ENCODE measurements around the gene PAPOLB.
"Not testable (repeated sequence)": the region's sequence is repeated elsewhere in the genome, so short reads cannot be mapped to it uniquely, and the experiment has no call there.

Gene PAPOLB

GRCh38 chr7:4861673-4862072 is at the start of gene PAPOLB:
TSS of gene PAPOLB (minus strand) at chr7:4862030. CDS start at chr7:4861810, 220 bp downstream.
- DNase-seq = no peak

- no peak for DNase-seq
Measured at GRCh38 chr7:4911111-4911828, 49.4 kb upstream of the PAPOLB start.

GRCh38 chr7:4906682-4907081 is 44.9 kb upstream of the PAPOLB start:
- DNase-seq = no peak

- no peak for DNase-seq
Measured at GRCh38 chr7:4905171-4905570, 43.3 kb upstream of the PAPOLB start.

- no peak for DNase-seq
Measured at GRCh38 chr7:4904346-4904745, 42.5 kb upstream of the PAPOLB start.

- no peak for DNase-seq
Measured at GRCh38 chr7:4895766-4896165, 33.9 kb upstream of the PAPOLB start.

- DNase-seq = no peak
Measured at GRCh38 chr7:4894482-4894881, 32.7 kb upstream of the PAPOLB start.

GRCh38 chr7:4893929-4894475 is 32.2 kb upstream of the PAPOLB start:
- no peak for DNase-seq

- not testable (repeated sequence) for DNase-seq
Measured at GRCh38 chr7:4893188-4893587, 31.4 kb upstream of the PAPOLB start.

GRCh38 chr7:4891522-4891921 is 29.7 kb upstream of the PAPOLB start:
- DNase-seq = not testable (repeated sequence)

GRCh38 chr7:4889682-4890081 is 27.9 kb upstream of the PAPOLB start:
- DNase-seq = no peak

GRCh38 chr7:4888161-4888560 is 26.3 kb upstream of the PAPOLB start:
- DNase-seq = no peak

- no peak for DNase-seq
Measured at GRCh38 chr7:4886671-4887070, 24.8 kb upstream of the PAPOLB start.

- no peak for DNase-seq
Measured at GRCh38 chr7:4885317-4885807, 23.5 kb upstream of the PAPOLB start.

GRCh38 chr7:4884164-4884563 is 22.3 kb upstream of the PAPOLB start:
- no peak for DNase-seq

- peak; percentile 86 for DNase-seq
Measured at GRCh38 chr7:4883372-4884144, 21.7 kb upstream of the PAPOLB start, which contains the start of gene RADIL. TSS of gene RADIL (minus strand) at chr7:4883716. CDS start at chr7:4878139, 5,577 bp downstream.

GRCh38 chr7:4883033-4883371 is 21.2 kb upstream of the PAPOLB start:
- no peak for DNase-seq

- no peak for DNase-seq
Measured at GRCh38 chr7:4882169-4883032, 20.6 kb upstream of the PAPOLB start.

- DNase-seq = no peak
Measured at GRCh38 chr7:4880218-4880617, 18.4 kb upstream of the PAPOLB start.

GRCh38 chr7:4879396-4880081 is 17.7 kb upstream of the PAPOLB start:
- DNase-seq = no peak

- DNase-seq = no peak
Measured at GRCh38 chr7:4878336-4879335, 16.8 kb upstream of the PAPOLB start.

Data from stimulated activated CD4-positive, alpha-beta T cell treated with anti-CD3 and anti-CD28 coated beads, Interleukin-4, amount 100 ng/mL, for 24 hours (primary cell).